CD14-positive monocyte (primary cell): Measurements from ENCODE around the gene DTNA. TPM values are rescaled to one million over a fixed set of nuclear protein-coding genes. Genes with fewer than 3 reads are reported as not detected.

Experiments used
- DNase-seq, 3 donors: peaks; one replicate each; pipeline ENCODE4 v3.0.0-alpha.2; 2011 to 2022
- H2AFZ ChIP-seq: 2 replicates; pipeline ENCODE4 v1.6.0; 2012; ENCODE audit warnings: mild to moderate bottlenecking, low read depth, low read length, inconsistent platforms; ENCODE audit not compliant: insufficient read depth, poor library complexity, severe bottlenecking
- H3K27ac ChIP-seq, 2 donors: 1 replicate in 1 of 2; 2 replicates in 1 of 2; pipeline ENCODE4 v1.5.1; 2012 to 2013; ENCODE audit warnings: low read length in 2 of 2, control low read depth in 1 of 2, inconsistent platforms in 1 of 2, low read depth in 1 of 2, mild to moderate bottlenecking in 1 of 2
- H3K27me3 ChIP-seq, 2 donors: one replicate each; pipeline versions ENCODE4 v1.6.0 to v1.6.1; 2011 to 2013; ENCODE audit warnings: low read length in 2 of 2; ENCODE audit not compliant: control insufficient read depth in 2 of 2, insufficient read depth in 2 of 2
- H3K36me3 ChIP-seq, 2 donors: replicated peaks in 1 of 2; 1 replicate in 1 of 2; 2 replicates in 1 of 2; pipeline versions ENCODE4 v1.5.1 to v1.6.1; 2012 to 2013; ENCODE audit warnings: low read length in 2 of 2, control low read depth in 1 of 2, inconsistent platforms in 1 of 2, mild to moderate bottlenecking in 1 of 2; ENCODE audit not compliant: insufficient read depth in 2 of 2, control insufficient read depth in 1 of 2
- H3K4me1 ChIP-seq, 2 donors: 1 replicate in 1 of 2; 2 replicates in 1 of 2; pipeline versions ENCODE4 v1.5.1 to v1.6.1; 2012 to 2013; ENCODE audit warnings: low read length in 2 of 2, control low read depth in 1 of 2, inconsistent platforms in 1 of 2, mild to moderate bottlenecking in 1 of 2, moderate library complexity in 1 of 2; ENCODE audit not compliant: insufficient read depth in 2 of 2, control insufficient read depth in 1 of 2
- H3K4me2 ChIP-seq: replicated peaks from 2 replicates; pipeline ENCODE3; 2012; ENCODE audit warnings: low read length, moderate library complexity, mild to moderate bottlenecking; ENCODE audit not compliant: poor library complexity, severe bottlenecking; ENCODE audit errors: extremely low read depth
- H3K4me3 ChIP-seq, 3 experiments: fragments of 200-600 bp in 1 of 3; sonication (generic) in 1 of 3; replicated peaks in 1 of 3; 1 replicate in 2 of 3; 2 replicates in 1 of 3; pipeline ENCODE4 v1.5.1; 2011 to 2013; ENCODE audit warnings: low read length in 3 of 3, mild to moderate bottlenecking in 3 of 3, control low read depth in 2 of 3, low read depth in 2 of 3, inconsistent platforms in 1 of 3, moderate library complexity in 1 of 3
- H3K79me2 ChIP-seq: 2 replicates; pipeline ENCODE4 v1.6.0; 2012; ENCODE audit warnings: mild to moderate bottlenecking, control low read depth, inconsistent platforms, low read length, moderate library complexity; ENCODE audit not compliant: insufficient read depth
- H3K9ac ChIP-seq: 2 replicates; pipeline ENCODE4 v1.6.0; 2017; ENCODE audit warnings: low read length, mild to moderate bottlenecking; ENCODE audit not compliant: insufficient read depth, poor library complexity, severe bottlenecking
- H3K9me3 ChIP-seq, 2 donors: replicated peaks in 1 of 2; 1 replicate in 1 of 2; 2 replicates in 1 of 2; pipeline versions ENCODE4 v1.5.1 to v1.6.1; 2012 to 2013; ENCODE audit warnings: low read length in 2 of 2, control low read depth in 1 of 2; ENCODE audit not compliant: control insufficient read depth in 1 of 2, insufficient read depth in 1 of 2
- H4K20me1 ChIP-seq: 2 replicates; pipeline ENCODE4 v1.6.0; 2012; ENCODE audit warnings: mild to moderate bottlenecking, low read length, control low read depth, moderate library complexity; ENCODE audit not compliant: insufficient read depth
- H3K27ac Mint-ChIP-seq, 7 donors: one replicate each; pipeline ENCODE4 v1.8.0; 2020; ENCODE audit warnings: mild to moderate bottlenecking in 7 of 7, mixed read lengths in 7 of 7, moderate library complexity in 6 of 7, inconsistent platforms in 2 of 7
- H3K27me3 Mint-ChIP-seq, 3 donors: one replicate each; pipeline ENCODE4 v1.8.0; 2021 to 2022; ENCODE audit warnings: low read depth in 3 of 3, mild to moderate bottlenecking in 3 of 3, mixed read lengths in 3 of 3, moderate library complexity in 3 of 3, inconsistent platforms in 1 of 3
- H3K36me3 Mint-ChIP-seq, 2 donors: one replicate each; pipeline ENCODE4 v1.8.0; 2020; ENCODE audit warnings: mixed read lengths in 2 of 2, inconsistent platforms in 1 of 2, mild to moderate bottlenecking in 1 of 2
- H3K4me1 Mint-ChIP-seq: one replicate; pipeline ENCODE4 v1.8.0; 2020; ENCODE audit warnings: mild to moderate bottlenecking, mixed read lengths
- H3K4me3 Mint-ChIP-seq, 2 donors: one replicate each; pipeline ENCODE4 v1.8.0; 2020; ENCODE audit warnings: mild to moderate bottlenecking in 2 of 2, mixed read lengths in 2 of 2, moderate library complexity in 1 of 2
- H3K9me3 Mint-ChIP-seq, 7 donors: one replicate each; pipeline ENCODE4 v1.8.0; 2020 to 2022; ENCODE audit warnings: mixed read lengths in 7 of 7, mild to moderate bottlenecking in 6 of 7, moderate library complexity in 6 of 7, inconsistent platforms in 2 of 7
- CTCF ChIP-seq: fragments of 200-600 bp; IDR thresholded peaks from one replicate; pipeline ENCODE4 v1.8.0; 2022; ENCODE audit warnings: antibody characterized with exemption, mild to moderate bottlenecking
- WGBS: methylation state at CpG from one replicate; pipeline ENCODE4 v1.1.5; 2013; ENCODE audit warnings: missing lambda C conversion rate; ENCODE audit not compliant: insufficient coverage; 5-methylcytosine and 5-hydroxymethylcytosine counted together
- intact Hi-C, 2 donors: fragments of 100-400 bp; cut with micrococcal nuclease; formaldehyde crosslinking; loops; one replicate each; pipeline versions ENCODE4 v1.15.0 to v1.15.1; 2023
- polyA plus RNA-seq, 3 donors: library from polyadenylated mRNA; depleted of rRNA in 1 of 3; unstranded in 2 of 3; stranded (reverse) in 1 of 3; fragments of 300-500 nt in 2 of 3; fragments of >200 nt in 1 of 3; fragmentation: Illumina TruSeq in 2 of 3; gene quantifications; 1 replicate in 2 of 3; 2 replicates in 1 of 3; pipeline ENCODE4 v1.2.3, GENCODE V29; 2012 to 2021

DTNA gene
- polyA plus RNA-seq, 3 donors = 0.53 to 2.3 (median 0.76) TPM

GRCh38 chr18:34746614-34747013 is 36.5 kb downstream of the DTNA start:
- Mint-ChIP-seq H3K9me3 (peaks cover 0 to 3% (median 0%) of the 10 kb centered on the region in 7 donors), H3K36me3 (no peaks in the 10 kb centered on the region), H3K4me3 (peak overlapping the region in 1 of 2 donors; percentile 18), H3K27ac (peak overlapping the region in 1 of 7 donors; percentile 14), H3K27me3 (peaks cover 0 to 7% (median 2%) of the 10 kb centered on the region in 3 donors), H3K4me1 (no peaks in the 10 kb centered on the region)
- Histone ChIP-seq H3K4me3 (no peak overlapping the region), H3K79me2 (no peaks in the 10 kb centered on the region), H3K4me1 (no peaks in the 10 kb centered on the region), H2AFZ (no peak overlapping the region), H3K36me3 (no peaks in the 10 kb centered on the region), H3K27ac (no peak overlapping the region), H3K4me2 (no peak overlapping the region), H3K27me3 (no peaks in the 10 kb centered on the region), H3K9me3 (no peaks in the 10 kb centered on the region), H4K20me1 (no peaks in the 10 kb centered on the region), H3K9ac (no peak overlapping the region)
- DNase-seq = no peak
- WGBS = no CpG with 5 or more reads among the region's 1 CpG
- TF ChIP-seq CTCF = no peak
- intact Hi-C loops = no loop called here

DNA sequence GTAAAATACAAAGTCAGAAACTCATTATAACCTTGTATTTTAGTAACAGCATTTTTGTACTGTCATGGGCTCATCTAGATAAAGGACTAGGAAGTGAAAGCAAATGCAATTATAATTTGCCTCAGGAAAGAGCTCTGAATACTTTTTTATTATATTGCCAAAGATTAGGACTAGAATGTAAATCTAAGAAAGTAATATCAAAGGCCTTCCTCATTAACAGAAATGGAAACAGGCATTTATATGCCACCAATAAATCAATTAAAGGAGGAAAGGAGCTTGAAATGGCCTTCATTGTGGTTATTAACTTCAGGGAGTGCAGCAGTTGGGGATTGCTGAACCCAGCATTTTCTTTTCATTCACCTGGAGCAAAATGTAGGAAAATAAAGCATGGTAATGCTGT is 39.6 kb downstream of the DTNA start:
- TF ChIP-seq CTCF = no peak
- Mint-ChIP-seq H3K36me3 (no peaks in the 10 kb centered on the region), H3K4me1 (no peaks in the 10 kb centered on the region)

More for the DNA sequence above, 39.6 kb downstream of the DTNA start:
- Histone ChIP-seq H3K4me3 (no peak overlapping the region), H3K4me2 (no peak overlapping the region), H3K9ac (no peak overlapping the region), H2AFZ (no peak overlapping the region), H3K79me2 (no peaks in the 10 kb centered on the region), H3K27ac (no peak overlapping the region), H4K20me1 (no peaks in the 10 kb centered on the region), H3K9me3 (no peaks in the 10 kb centered on the region), H3K4me1 (no peaks in the 10 kb centered on the region), H3K36me3 (no peaks in the 10 kb centered on the region), H3K27me3 (no peaks in the 10 kb centered on the region)
- intact Hi-C loops = no loop called here
- H3K27me3 Mint-ChIP-seq = peaks cover 0 to 7% (median 6%) of the 10 kb centered on the region in 3 donors
- DNase-seq = no peak
- no peak overlapping the region for H3K4me3 Mint-ChIP-seq
- no peak overlapping the region for H3K27ac Mint-ChIP-seq
- H3K9me3 Mint-ChIP-seq = peaks cover 0 to 3% (median 0%) of the 10 kb centered on the region in 7 donors
